ENCODE results near the gene RHCG.
"Not testable (repeated sequence)": the region's sequence is repeated elsewhere in the genome, so short reads cannot be mapped to it uniquely, and the experiment has no call there.

RHCG gene

GRCh38 chr15:89468813-89469212, 27.6 kb downstream of the RHCG start:
- not testable (repeated sequence) for H3K79me1 ChIP-seq (ENCODE audit: low read depth, low read length); H2BK5ac ChIP-seq (ENCODE audit: low read length); H3K23ac ChIP-seq (ENCODE audit: low read depth, low read length, poor library complexity); H3K27ac ChIP-seq (replicated peaks; ENCODE audit: low read length); H2BK15ac ChIP-seq (ENCODE audit: low read length); H3K14ac ChIP-seq (ENCODE audit: low read length); H3K4me2 ChIP-seq (ENCODE audit: insufficient read depth, low read length, poor library complexity, severe bottlenecking); H2BK12ac ChIP-seq (ENCODE audit: low read length); H2AK5ac ChIP-seq (ENCODE audit: low read depth, low read length); H2BK120ac ChIP-seq (ENCODE audit: low read depth, low read length); H3K4me3 ChIP-seq (ENCODE audit: low read length in 2 of 2); H3K18ac ChIP-seq (ENCODE audit: low read length); H2AFZ ChIP-seq (ENCODE audit: low read length); H4K91ac ChIP-seq (ENCODE audit: low read depth, low read length, poor library complexity); H3K36me3 ChIP-seq (replicated peaks in 1 of 2; ENCODE audit: control insufficient read depth in 2 of 2, insufficient read depth in 2 of 2, low read length in 2 of 2); DNase-seq (ENCODE audit: low spot score); H3K4ac ChIP-seq (ENCODE audit: low read length); H3K9ac ChIP-seq (ENCODE audit: low read depth, low read length, poor library complexity); H3K9me3 ChIP-seq (replicated peaks in 1 of 2; ENCODE audit: control insufficient read depth in 2 of 2, insufficient read depth in 1 of 2, low read depth in 1 of 2, low read length in 2 of 2); H4K8ac ChIP-seq (ENCODE audit: low read depth, low read length)
- Histone ChIP-seq H3K27me3 (ENCODE audit: control insufficient read depth in 3 of 3, insufficient read depth in 3 of 3, low read depth in 1 of 3, low read length in 3 of 3) (peaks cover 0 to 35% (median 8%) of the 10 kb centered on the region in 3 experiments), H3K4me1 (ENCODE audit: control insufficient read depth in 2 of 2, insufficient read depth in 1 of 2, low read depth in 1 of 2, low read length in 2 of 2) (peaks cover 2 to 15% of the 10 kb centered on the region in 2 donors)
- no CpG with 5 or more reads among the region's 1 CpG for WGBS, 2 donors (ENCODE audit: extremely low coverage in 2 of 2, insufficient read length in 2 of 2, insufficient replicate concordance in 1 of 2)

- Histone ChIP-seq H2BK15ac (ENCODE audit: low read length) (no peak overlapping the region), H3K4ac (ENCODE audit: low read length) (no peak overlapping the region), H3K9ac (ENCODE audit: low read depth, low read length, poor library complexity) (no peak overlapping the region), H2BK120ac (ENCODE audit: low read depth, low read length) (no peak overlapping the region), H3K4me1 (ENCODE audit: control insufficient read depth in 2 of 2, insufficient read depth in 1 of 2, low read depth in 1 of 2, low read length in 2 of 2) (peaks cover 0 to 29% of the 10 kb centered on the region in 2 donors), H3K4me3 (ENCODE audit: low read length in 2 of 2) (no peak overlapping the region), H3K79me1 (ENCODE audit: low read depth, low read length) (no peaks in the 10 kb centered on the region), H2BK12ac (ENCODE audit: low read length) (no peak overlapping the region), H3K9me3 (replicated peaks in 1 of 2; ENCODE audit: control insufficient read depth in 2 of 2, insufficient read depth in 1 of 2, low read depth in 1 of 2, low read length in 2 of 2) (no peaks in the 10 kb centered on the region), H2AK5ac (ENCODE audit: low read depth, low read length) (no peak overlapping the region), H3K27ac (replicated peaks; ENCODE audit: low read length) (no peak overlapping the region), H3K27me3 (ENCODE audit: control insufficient read depth in 3 of 3, insufficient read depth in 3 of 3, low read depth in 1 of 3, low read length in 3 of 3) (peaks cover 0 to 37% (median 2%) of the 10 kb centered on the region in 3 experiments), H3K23ac (ENCODE audit: low read depth, low read length, poor library complexity) (no peak overlapping the region), H4K8ac (ENCODE audit: low read depth, low read length) (no peak overlapping the region), H3K4me2 (ENCODE audit: insufficient read depth, low read length, poor library complexity, severe bottlenecking) (no peak overlapping the region), H3K14ac (ENCODE audit: low read length) (no peak overlapping the region), H3K36me3 (replicated peaks in 1 of 2; ENCODE audit: control insufficient read depth in 2 of 2, insufficient read depth in 2 of 2, low read length in 2 of 2) (no peaks in the 10 kb centered on the region), H2AFZ (ENCODE audit: low read length) (no peak overlapping the region), H3K18ac (ENCODE audit: low read length) (peak overlapping the region; percentile 4), H4K91ac (ENCODE audit: low read depth, low read length, poor library complexity) (no peak overlapping the region), H2BK5ac (ENCODE audit: low read length) (no peak overlapping the region)
- no peak for DNase-seq (ENCODE audit: low spot score)
- WGBS, 2 donors (ENCODE audit: extremely low coverage in 2 of 2, insufficient read length in 2 of 2, insufficient replicate concordance in 1 of 2) = no CpG with 5 or more reads among the region's 8 CpGs
These were observed 33.3 kb downstream of the RHCG start for GRCh38 chr15:89463113-89463512.

DNA sequence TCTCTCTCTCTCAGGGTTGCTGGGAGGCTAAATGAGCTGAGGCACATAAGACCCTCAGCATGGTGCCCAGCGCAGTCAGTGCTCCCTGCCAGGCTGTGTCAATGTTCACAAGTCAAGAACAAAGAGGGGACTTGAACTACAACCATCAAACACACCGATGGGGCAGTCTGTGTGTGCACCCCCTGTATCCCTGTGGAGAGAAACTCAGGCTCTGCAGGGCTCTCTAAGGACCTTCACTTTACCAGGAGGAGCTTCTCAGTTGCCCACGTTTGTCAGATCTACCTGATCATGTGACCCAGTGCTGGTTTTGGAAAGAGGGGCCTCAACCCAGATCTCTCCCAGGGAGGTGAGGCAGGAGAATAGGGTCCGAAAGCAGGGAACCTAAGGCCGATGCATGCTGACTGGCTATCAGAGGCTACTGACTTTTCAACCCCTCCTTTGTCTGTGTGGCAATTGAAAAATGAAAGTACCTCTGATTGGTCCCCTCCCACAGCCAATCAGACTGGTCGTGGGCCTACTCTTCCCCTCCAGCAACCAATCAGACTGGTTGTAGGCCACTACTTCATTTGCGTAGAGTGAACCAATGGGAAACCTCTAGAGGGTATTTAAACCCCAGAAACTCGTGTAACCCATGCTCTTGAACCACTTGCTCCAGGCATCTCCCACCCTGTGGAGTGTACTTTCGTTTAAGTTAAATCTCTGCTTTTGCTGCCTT, 34.0 kb downstream of the RHCG start:
- H3K27me3 ChIP-seq (ENCODE audit: control insufficient read depth in 3 of 3, insufficient read depth in 3 of 3, low read depth in 1 of 3, low read length in 3 of 3) = peaks cover 0 to 30% (median 2%) of the 10 kb centered on the region in 3 experiments
- H2BK120ac ChIP-seq (ENCODE audit: low read depth, low read length) = no peak overlapping the region
- H3K4me1 ChIP-seq (ENCODE audit: control insufficient read depth in 2 of 2, insufficient read depth in 1 of 2, low read depth in 1 of 2, low read length in 2 of 2) = peaks cover 0 to 29% of the 10 kb centered on the region in 2 donors
- no CpG with 5 or more reads among the region's 9 CpGs for WGBS, 2 donors (ENCODE audit: extremely low coverage in 2 of 2, insufficient read length in 2 of 2, insufficient replicate concordance in 1 of 2)
- no peak overlapping the region for H2BK15ac ChIP-seq (ENCODE audit: low read length)
- H3K27ac ChIP-seq (replicated peaks; ENCODE audit: low read length) = no peak overlapping the region
- H2AK5ac ChIP-seq (ENCODE audit: low read depth, low read length) = peak overlapping the region; percentile 68
- H2BK12ac ChIP-seq (ENCODE audit: low read length) = no peak overlapping the region
- no peak overlapping the region for H4K8ac ChIP-seq (ENCODE audit: low read depth, low read length)
- no peak overlapping the region for H3K9ac ChIP-seq (ENCODE audit: low read depth, low read length, poor library complexity)
- no peak overlapping the region for H3K4me3 ChIP-seq (ENCODE audit: low read length in 2 of 2)
- DNase-seq (ENCODE audit: low spot score) = no peak
- H3K18ac ChIP-seq (ENCODE audit: low read length) = peak overlapping the region; percentile 96
- H3K9me3 ChIP-seq (replicated peaks in 1 of 2; ENCODE audit: control insufficient read depth in 2 of 2, insufficient read depth in 1 of 2, low read depth in 1 of 2, low read length in 2 of 2) = no peaks in the 10 kb centered on the region
- H3K36me3 ChIP-seq (replicated peaks in 1 of 2; ENCODE audit: control insufficient read depth in 2 of 2, insufficient read depth in 2 of 2, low read length in 2 of 2) = no peaks in the 10 kb centered on the region
- no peak overlapping the region for H3K14ac ChIP-seq (ENCODE audit: low read length)
- H3K4ac ChIP-seq (ENCODE audit: low read length) = no peak overlapping the region
- no peak overlapping the region for H3K23ac ChIP-seq (ENCODE audit: low read depth, low read length, poor library complexity)
- no peak overlapping the region for H3K4me2 ChIP-seq (ENCODE audit: insufficient read depth, low read length, poor library complexity, severe bottlenecking)
- H2BK5ac ChIP-seq (ENCODE audit: low read length) = no peak overlapping the region
- H4K91ac ChIP-seq (ENCODE audit: low read depth, low read length, poor library complexity) = no peak overlapping the region
- peak overlapping the region; percentile 51 for H2AFZ ChIP-seq (ENCODE audit: low read length)
- H3K79me1 ChIP-seq (ENCODE audit: low read depth, low read length) = no peaks in the 10 kb centered on the region

DNA sequence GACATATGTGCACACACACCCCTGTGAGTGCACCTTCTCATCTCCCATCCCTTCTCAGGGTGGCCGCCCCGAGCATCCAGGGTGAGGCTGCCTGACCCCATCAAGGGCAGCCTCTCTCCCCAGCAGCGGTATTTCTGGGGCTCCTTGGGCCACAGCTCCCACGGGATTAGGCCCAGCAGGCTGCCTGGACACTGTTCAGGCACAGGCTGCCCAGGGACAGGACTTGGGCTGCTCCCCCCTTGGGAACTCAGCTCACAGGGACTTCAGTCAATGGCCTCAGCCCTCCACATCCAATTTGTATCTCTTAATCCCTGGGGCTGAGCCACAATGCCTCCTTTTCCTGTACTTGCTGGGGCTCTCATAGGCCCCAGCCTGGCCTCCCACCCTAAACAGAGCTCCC, 35.0 kb downstream of the RHCG start:
- no peak overlapping the region for H3K23ac ChIP-seq (ENCODE audit: low read depth, low read length, poor library complexity)
- H2AK5ac ChIP-seq (ENCODE audit: low read depth, low read length) = peak overlapping the region; percentile 68
- H4K8ac ChIP-seq (ENCODE audit: low read depth, low read length) = no peak overlapping the region
- DNase-seq (ENCODE audit: low spot score) = no peak
- peak overlapping the region; percentile 15 for H3K14ac ChIP-seq (ENCODE audit: low read length)
- peak overlapping the region; percentile 71 for H3K27ac ChIP-seq (replicated peaks; ENCODE audit: low read length)
- H2BK5ac ChIP-seq (ENCODE audit: low read length) = peak overlapping the region; percentile 45
- H3K9ac ChIP-seq (ENCODE audit: low read depth, low read length, poor library complexity) = no peak overlapping the region
- H3K27me3 ChIP-seq (ENCODE audit: control insufficient read depth in 3 of 3, insufficient read depth in 3 of 3, low read depth in 1 of 3, low read length in 3 of 3) = peaks cover 0 to 23% (median 0%) of the 10 kb centered on the region in 3 experiments
- H3K9me3 ChIP-seq (replicated peaks in 1 of 2; ENCODE audit: control insufficient read depth in 2 of 2, insufficient read depth in 1 of 2, low read depth in 1 of 2, low read length in 2 of 2) = no peaks in the 10 kb centered on the region
- peak overlapping the region; percentile 20 for H3K4me2 ChIP-seq (ENCODE audit: insufficient read depth, low read length, poor library complexity, severe bottlenecking)
- peak overlapping the region; percentile 78 for H2BK12ac ChIP-seq (ENCODE audit: low read length)
- no peak overlapping the region for H4K91ac ChIP-seq (ENCODE audit: low read depth, low read length, poor library complexity)
- H3K18ac ChIP-seq (ENCODE audit: low read length) = peak overlapping the region; percentile 96
- H2BK15ac ChIP-seq (ENCODE audit: low read length) = peak overlapping the region; percentile 82
- no peaks in the 10 kb centered on the region for H3K79me1 ChIP-seq (ENCODE audit: low read depth, low read length)
- peak overlapping the region; percentile 6 for H2BK120ac ChIP-seq (ENCODE audit: low read depth, low read length)
- peak overlapping the region in 1 of 2 donors; percentile 38 for H3K4me3 ChIP-seq (ENCODE audit: low read length in 2 of 2)
- peaks cover 0 to 29% of the 10 kb centered on the region in 2 donors for H3K4me1 ChIP-seq (ENCODE audit: control insufficient read depth in 2 of 2, insufficient read depth in 1 of 2, low read depth in 1 of 2, low read length in 2 of 2)
- no CpG with 5 or more reads among the region's 4 CpGs for WGBS, 2 donors (ENCODE audit: extremely low coverage in 2 of 2, insufficient read length in 2 of 2, insufficient replicate concordance in 1 of 2)
- H3K36me3 ChIP-seq (replicated peaks in 1 of 2; ENCODE audit: control insufficient read depth in 2 of 2, insufficient read depth in 2 of 2, low read length in 2 of 2) = no peaks in the 10 kb centered on the region
- H2AFZ ChIP-seq (ENCODE audit: low read length) = no peak overlapping the region
- H3K4ac ChIP-seq (ENCODE audit: low read length) = peak overlapping the region; percentile 6
